GM21423 (cell line): ENCODE results near the gene FAM107B.
"Not testable (repeated sequence)": the region's sequence is repeated elsewhere in the genome, so short reads cannot be mapped to it uniquely, and the experiment has no call there.

ENCODE experiments used
- ATAC-seq: cut with Tn5 transposase; IDR thresholded peaks from one replicate; pipeline ENCODE4 v1.9.1; 2021; ENCODE audit warnings: mild to moderate bottlenecking, moderate library complexity; ENCODE audit not compliant: unreplicated experiment

The FAM107B gene

GRCh38 chr10:14737808-14738545 lies 36.7 kb downstream of the FAM107B start:
- no peak for ATAC-seq

GRCh38 chr10:14736600-14737081 lies 38.1 kb downstream of the FAM107B start:
- no peak for ATAC-seq

GRCh38 chr10:14736043-14736442 lies 38.7 kb downstream of the FAM107B start:
- ATAC-seq = no peak

GRCh38 chr10:14731875-14732512 lies 42.7 kb downstream of the FAM107B start:
- ATAC-seq = no peak

- no peak for ATAC-seq
These were observed 46.4 kb downstream of the FAM107B start for GRCh38 chr10:14728346-14728745.

- no peak for ATAC-seq
These were observed 46.8 kb downstream of the FAM107B start for GRCh38 chr10:14727924-14728323.

GRCh38 chr10:14727465-14727864 lies 47.2 kb downstream of the FAM107B start:
- no peak for ATAC-seq

GRCh38 chr10:14724931-14725330 lies 49.8 kb downstream of the FAM107B start:
- ATAC-seq = no peak

GRCh38 chr10:14723052-14723689 lies 51.5 kb downstream of the FAM107B start:
- no peak for ATAC-seq

- no peak for ATAC-seq
These were observed 57.1 kb downstream of the FAM107B start for GRCh38 chr10:14717552-14717951.

GRCh38 chr10:14712991-14713424 lies 61.7 kb downstream of the FAM107B start:
- no peak for ATAC-seq

- ATAC-seq = not testable (repeated sequence)
These were observed 65.4 kb downstream of the FAM107B start for GRCh38 chr10:14709344-14709743.

- no peak for ATAC-seq
These were observed 67.2 kb downstream of the FAM107B start for GRCh38 chr10:14707481-14707880.

- ATAC-seq = no peak
These were observed 69.0 kb downstream of the FAM107B start for GRCh38 chr10:14705548-14706230.

GRCh38 chr10:14703631-14704001 lies 71.1 kb downstream of the FAM107B start:
- no peak for ATAC-seq

- ATAC-seq = no peak
These were observed 73.2 kb downstream of the FAM107B start for GRCh38 chr10:14701466-14701865.

- no peak for ATAC-seq
These were observed 74.2 kb downstream of the FAM107B start for GRCh38 chr10:14700546-14700945.

GRCh38 chr10:14699482-14699881 lies 75.2 kb downstream of the FAM107B start:
- ATAC-seq = no peak

- ATAC-seq = no peak
These were observed 75.9 kb downstream of the FAM107B start for GRCh38 chr10:14698829-14699170.

GRCh38 chr10:14698111-14698828 lies 76.4 kb downstream of the FAM107B start:
- ATAC-seq = no peak

GRCh38 chr10:14697281-14697680 lies 77.4 kb downstream of the FAM107B start:
- ATAC-seq = no peak
